Lower leg skin (tissue), 4 donors: ENCODE data around the gene STING1. TPM values are rescaled to one million over a fixed set of nuclear protein-coding genes. Genes with fewer than 3 reads are reported as not detected.

ENCODE experiments used
- DNase-seq, 2 donors: peaks; one replicate each; pipeline ENCODE4 v3.0.0-alpha.2; 2019; ENCODE audit warnings: low spot score in 2 of 2
- H3K4me3 ChIP-seq: fragments of 200-600 bp; sonication (generic); 2 replicates; pipeline ENCODE4 v1.5.1; 2017; ENCODE audit warnings: mild to moderate bottlenecking, low read depth; ENCODE audit not compliant: poor library complexity, severe bottlenecking
- POLR2A ChIP-seq, 2 donors: fragments of 450-650 bp; IDR thresholded peaks; one replicate each; pipeline ENCODE4 v1.6.1; 2016 to 2017; ENCODE audit warnings: antibody characterized with exemption in 2 of 2, mild to moderate bottlenecking in 1 of 2, moderate library complexity in 1 of 2
- WGBS, 2 donors: methylation state at CpG; one replicate each; pipeline ENCODE4 v1.1.5; 2018; 5-methylcytosine and 5-hydroxymethylcytosine counted together
- intact Hi-C: fragments of 100-400 bp; cut with DNase I; formaldehyde crosslinking; loops from one replicate; pipeline ENCODE4 v1.15.0; 2023; ENCODE audit warnings: low total_unique reads
- total RNA-seq, 4 donors: library from RNA; depleted of rRNA; stranded (reverse); fragments of >200 nt; gene quantifications; one replicate each; pipeline ENCODE4 v1.1.0, GENCODE V29; 2016
- TF ChIP-seq, protein P1 (sequence below), 3 donors: fragments of 450-650 bp; IDR thresholded peaks; one replicate each; pipeline ENCODE4 v1.5.1; 2016; ENCODE audit warnings: antibody characterized with exemption in 3 of 3, mild to moderate bottlenecking in 3 of 3, moderate library complexity in 2 of 3

Gene STING1
- total RNA-seq, 4 donors from 2014 or later: 5.8 to 28.2 (median 11.0) TPM

DNA sequence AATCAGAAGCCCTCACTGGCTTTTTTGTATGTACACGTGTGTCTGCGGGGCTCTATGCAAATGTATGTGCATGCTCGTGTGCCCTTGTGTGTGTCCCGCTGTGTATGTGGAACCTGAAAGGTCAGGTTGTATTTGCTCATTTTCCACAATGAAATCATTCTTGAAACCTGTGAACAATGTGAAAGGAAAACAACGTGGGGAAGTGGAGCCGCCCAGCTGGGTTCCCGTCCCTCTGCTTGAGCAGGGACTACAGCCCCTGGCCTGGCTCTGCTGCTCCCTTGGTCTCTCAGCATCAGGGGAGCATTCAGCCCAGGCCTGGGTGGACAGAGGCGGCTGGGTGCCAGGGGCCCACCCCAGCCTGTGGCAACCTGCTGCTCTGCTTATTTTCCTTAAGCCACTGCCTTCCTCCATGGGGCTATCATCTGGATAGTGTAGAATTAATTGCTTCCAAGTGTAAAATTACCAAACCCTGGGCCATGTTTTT is 23.1 kb downstream of the STING1 start:
- no peak for TF ChIP-seq POLR2A (IDR thresholded peaks at IDR 0.05)
- TF ChIP-seq, protein P1, sequence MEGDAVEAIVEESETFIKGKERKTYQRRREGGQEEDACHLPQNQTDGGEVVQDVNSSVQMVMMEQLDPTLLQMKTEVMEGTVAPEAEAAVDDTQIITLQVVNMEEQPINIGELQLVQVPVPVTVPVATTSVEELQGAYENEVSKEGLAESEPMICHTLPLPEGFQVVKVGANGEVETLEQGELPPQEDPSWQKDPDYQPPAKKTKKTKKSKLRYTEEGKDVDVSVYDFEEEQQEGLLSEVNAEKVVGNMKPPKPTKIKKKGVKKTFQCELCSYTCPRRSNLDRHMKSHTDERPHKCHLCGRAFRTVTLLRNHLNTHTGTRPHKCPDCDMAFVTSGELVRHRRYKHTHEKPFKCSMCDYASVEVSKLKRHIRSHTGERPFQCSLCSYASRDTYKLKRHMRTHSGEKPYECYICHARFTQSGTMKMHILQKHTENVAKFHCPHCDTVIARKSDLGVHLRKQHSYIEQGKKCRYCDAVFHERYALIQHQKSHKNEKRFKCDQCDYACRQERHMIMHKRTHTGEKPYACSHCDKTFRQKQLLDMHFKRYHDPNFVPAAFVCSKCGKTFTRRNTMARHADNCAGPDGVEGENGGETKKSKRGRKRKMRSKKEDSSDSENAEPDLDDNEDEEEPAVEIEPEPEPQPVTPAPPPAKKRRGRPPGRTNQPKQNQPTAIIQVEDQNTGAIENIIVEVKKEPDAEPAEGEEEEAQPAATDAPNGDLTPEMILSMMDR (IDR thresholded peaks at IDR 0.05): no peak
- WGBS, 2 donors: 78 to 81% methylated on average over 8 of the region's 8 CpGs
- no peak for DNase-seq
- H3K4me3 ChIP-seq: no peak overlapping the region
- intact Hi-C loops: no loop called here

- DNase-seq: no peak
- TF ChIP-seq, protein P1 (IDR thresholded peaks at IDR 0.05): no peak
- no peak for TF ChIP-seq POLR2A (IDR thresholded peaks at IDR 0.05)
- H3K4me3 ChIP-seq: no peak overlapping the region
- WGBS, 2 donors: 60 to 66% methylated on average over 8 of the region's 8 CpGs
- intact Hi-C loops: no loop called here
These were observed 23.8 kb downstream of the STING1 start for GRCh38 chr5:139458580-139459407.

GRCh38 chr5:139457653-139458306 is 24.8 kb downstream of the STING1 start:
- H3K4me3 ChIP-seq: no peak overlapping the region
- DNase-seq: no peak
- WGBS, 2 donors: 92 to 95% methylated on average over 5 of the region's 5 CpGs
- TF ChIP-seq POLR2A (IDR thresholded peaks at IDR 0.05): no peak
- TF ChIP-seq, protein P1 (IDR thresholded peaks at IDR 0.05): no peak
- intact Hi-C loops: no loop called here

- intact Hi-C loops: no loop called here
- no peak overlapping the region for H3K4me3 ChIP-seq
- TF ChIP-seq, protein P1 (IDR thresholded peaks at IDR 0.05): no peak
- no peak for TF ChIP-seq POLR2A (IDR thresholded peaks at IDR 0.05)
- WGBS, 2 donors: 96 to 99% methylated on average over 5 of the region's 5 CpGs
- no peak for DNase-seq
These were observed 25.3 kb downstream of the STING1 start for GRCh38 chr5:139457241-139457640.

- no peak for DNase-seq
- intact Hi-C loops: no loop called here
- WGBS, 2 donors: 92 to 93% methylated on average over 12 of the region's 12 CpGs
- TF ChIP-seq, protein P1 (IDR thresholded peaks at IDR 0.05): no peak
- H3K4me3 ChIP-seq: no peak overlapping the region
These were observed 25.8 kb downstream of the STING1 start for GRCh38 chr5:139456776-139457175.
